ENCODE results near the gene RBM7. TPM values are rescaled to one million over a fixed set of nuclear protein-coding genes. Genes with fewer than 3 reads are reported as not detected.
A peak's percentile ranks its signal among the peaks of the same experiment; 100 is the strongest.

RBM7 gene
- total RNA-seq: 39.4 and 39.6 TPM in 2 replicates

- Mint-ChIP-seq H3K4me3 (ENCODE audit: low read depth) (peak within 1 kb of the TSS; percentile 92), H3K9me3 (no peaks in the 10 kb centered on the region), H3K4me1 (ENCODE audit: low read depth) (peaks cover 37% of the 10 kb centered on the region), H3K36me3 (ENCODE audit: low read depth) (peaks cover 55% of the 10 kb centered on the region), H3K27me3 (ENCODE audit: low read depth) (no peaks in the 10 kb centered on the region), H3K27ac (peak within 1 kb of the TSS; percentile 97)
- intact Hi-C loops (cut with micrococcal nuclease): loop anchor here (1.0 to 10.0 kb wide), 5 partner anchors 16 to 525 kb away; partner anchors contain the start of gene USP28
- peak; percentile 97 for DNase-seq (ENCODE audit: low spot score)
These were observed at the start of gene RBM7, which contains the start of gene C11orf71 for GRCh38 chr11:114400216-114400914. TSS of gene RBM7 (plus strand) at chr11:114400666. CDS start at chr11:114400672, 6 bp downstream. TSS of gene C11orf71 (minus strand) at chr11:114400511. CDS start at chr11:114400331, 180 bp downstream.

GRCh38 chr11:114353443-114353842 is 47.0 kb upstream of the RBM7 start:
- no peaks in the 10 kb centered on the region for H3K4me1 Mint-ChIP-seq (ENCODE audit: low read depth)
- no peak overlapping the region for H3K4me3 Mint-ChIP-seq (ENCODE audit: low read depth)
- intact Hi-C loops (cut with micrococcal nuclease): no loop called here
- DNase-seq (ENCODE audit: low spot score): no peak
- H3K36me3 Mint-ChIP-seq (ENCODE audit: low read depth): no peaks in the 10 kb centered on the region
- peaks cover 5% of the 10 kb centered on the region for H3K27me3 Mint-ChIP-seq (ENCODE audit: low read depth)
- H3K9me3 Mint-ChIP-seq: no peaks in the 10 kb centered on the region
- no peak overlapping the region for H3K27ac Mint-ChIP-seq

- Mint-ChIP-seq H3K27me3 (ENCODE audit: low read depth) (peaks cover 5% of the 10 kb centered on the region), H3K36me3 (ENCODE audit: low read depth) (no peaks in the 10 kb centered on the region), H3K27ac (no peak overlapping the region), H3K4me1 (ENCODE audit: low read depth) (no peaks in the 10 kb centered on the region), H3K9me3 (no peaks in the 10 kb centered on the region), H3K4me3 (ENCODE audit: low read depth) (no peak overlapping the region)
- no peak for DNase-seq (ENCODE audit: low spot score)
- intact Hi-C loops (cut with micrococcal nuclease): no loop called here
These were observed 46.4 kb upstream of the RBM7 start for GRCh38 chr11:114354076-114354475.

- Mint-ChIP-seq H3K4me3 (ENCODE audit: low read depth) (no peak overlapping the region), H3K27ac (no peak overlapping the region), H3K27me3 (ENCODE audit: low read depth) (peaks cover 14% of the 10 kb centered on the region), H3K9me3 (no peaks in the 10 kb centered on the region), H3K36me3 (ENCODE audit: low read depth) (no peaks in the 10 kb centered on the region), H3K4me1 (ENCODE audit: low read depth) (no peaks in the 10 kb centered on the region)
- intact Hi-C loops (cut with micrococcal nuclease): no loop called here
- no peak for DNase-seq (ENCODE audit: low spot score)
These were observed 41.8 kb upstream of the RBM7 start for GRCh38 chr11:114358716-114359115.

GRCh38 chr11:114359342-114359741 is 41.1 kb upstream of the RBM7 start:
- no peak for DNase-seq (ENCODE audit: low spot score)
- Mint-ChIP-seq H3K36me3 (ENCODE audit: low read depth) (no peaks in the 10 kb centered on the region), H3K27me3 (ENCODE audit: low read depth) (peaks cover 18% of the 10 kb centered on the region), H3K9me3 (no peaks in the 10 kb centered on the region), H3K27ac (no peak overlapping the region), H3K4me3 (ENCODE audit: low read depth) (no peak overlapping the region), H3K4me1 (ENCODE audit: low read depth) (no peaks in the 10 kb centered on the region)
- intact Hi-C loops (cut with micrococcal nuclease): no loop called here

GRCh38 chr11:114362326-114362725 is 38.1 kb upstream of the RBM7 start:
- no peaks in the 10 kb centered on the region for H3K9me3 Mint-ChIP-seq

GRCh38 chr11:114362958-114363357 is 37.5 kb upstream of the RBM7 start:
- DNase-seq (ENCODE audit: low spot score): no peak
- no peaks in the 10 kb centered on the region for H3K4me1 Mint-ChIP-seq (ENCODE audit: low read depth)
- peaks cover 13% of the 10 kb centered on the region for H3K27me3 Mint-ChIP-seq (ENCODE audit: low read depth)
- no peak overlapping the region for H3K4me3 Mint-ChIP-seq (ENCODE audit: low read depth)
- H3K27ac Mint-ChIP-seq: no peak overlapping the region
- no peaks in the 10 kb centered on the region for H3K9me3 Mint-ChIP-seq
- H3K36me3 Mint-ChIP-seq (ENCODE audit: low read depth): no peaks in the 10 kb centered on the region
- intact Hi-C loops (cut with micrococcal nuclease): no loop called here

More at GRCh38 chr11:114362326-114362725, 38.1 kb upstream of the RBM7 start:
- Mint-ChIP-seq H3K36me3 (ENCODE audit: low read depth) (no peaks in the 10 kb centered on the region), H3K4me3 (ENCODE audit: low read depth) (no peak overlapping the region), H3K4me1 (ENCODE audit: low read depth) (no peaks in the 10 kb centered on the region), H3K27me3 (ENCODE audit: low read depth) (peaks cover 16% of the 10 kb centered on the region), H3K27ac (no peak overlapping the region)
- DNase-seq (ENCODE audit: low spot score): no peak
- intact Hi-C loops (cut with micrococcal nuclease): no loop called here

GRCh38 chr11:114366331-114367243 is 33.9 kb upstream of the RBM7 start:
- intact Hi-C loops (cut with micrococcal nuclease): no loop called here
- no peaks in the 10 kb centered on the region for H3K36me3 Mint-ChIP-seq (ENCODE audit: low read depth)
- no peaks in the 10 kb centered on the region for H3K9me3 Mint-ChIP-seq
- peaks cover 12% of the 10 kb centered on the region for H3K27me3 Mint-ChIP-seq (ENCODE audit: low read depth)
- DNase-seq (ENCODE audit: low spot score): no peak
- H3K4me3 Mint-ChIP-seq (ENCODE audit: low read depth): no peak overlapping the region
- H3K27ac Mint-ChIP-seq: no peak overlapping the region
- H3K4me1 Mint-ChIP-seq (ENCODE audit: low read depth): no peaks in the 10 kb centered on the region

GRCh38 chr11:114367244-114367957 is 33.1 kb upstream of the RBM7 start:
- no peak overlapping the region for H3K4me3 Mint-ChIP-seq (ENCODE audit: low read depth)
- no peak overlapping the region for H3K27ac Mint-ChIP-seq
- H3K9me3 Mint-ChIP-seq: no peaks in the 10 kb centered on the region
- no peaks in the 10 kb centered on the region for H3K36me3 Mint-ChIP-seq (ENCODE audit: low read depth)
- intact Hi-C loops (cut with micrococcal nuclease): no loop called here
- DNase-seq (ENCODE audit: low spot score): no peak
- H3K4me1 Mint-ChIP-seq (ENCODE audit: low read depth): no peaks in the 10 kb centered on the region
- H3K27me3 Mint-ChIP-seq (ENCODE audit: low read depth): peaks cover 18% of the 10 kb centered on the region

GRCh38 chr11:114368918-114369680 is 31.4 kb upstream of the RBM7 start:
- H3K27me3 Mint-ChIP-seq (ENCODE audit: low read depth): peaks cover 12% of the 10 kb centered on the region
- H3K36me3 Mint-ChIP-seq (ENCODE audit: low read depth): no peaks in the 10 kb centered on the region
- H3K27ac Mint-ChIP-seq: no peak overlapping the region
- intact Hi-C loops (cut with micrococcal nuclease): no loop called here
- no peaks in the 10 kb centered on the region for H3K4me1 Mint-ChIP-seq (ENCODE audit: low read depth)
- no peak overlapping the region for H3K4me3 Mint-ChIP-seq (ENCODE audit: low read depth)
- no peak for DNase-seq (ENCODE audit: low spot score)
- H3K9me3 Mint-ChIP-seq: no peaks in the 10 kb centered on the region

- H3K27me3 Mint-ChIP-seq (ENCODE audit: low read depth): peaks cover 21% of the 10 kb centered on the region
- no peaks in the 10 kb centered on the region for H3K4me1 Mint-ChIP-seq (ENCODE audit: low read depth)
- intact Hi-C loops (cut with micrococcal nuclease): no loop called here
- H3K9me3 Mint-ChIP-seq: no peaks in the 10 kb centered on the region
- H3K27ac Mint-ChIP-seq: no peak overlapping the region
- H3K4me3 Mint-ChIP-seq (ENCODE audit: low read depth): no peak overlapping the region
- H3K36me3 Mint-ChIP-seq (ENCODE audit: low read depth): no peaks in the 10 kb centered on the region
- no peak for DNase-seq (ENCODE audit: low spot score)
These were observed 25.4 kb upstream of the RBM7 start for GRCh38 chr11:114375052-114375451.

Measured in activated T-helper 2 cell treated with anti-CD3 and anti-CD28 coated beads, Interferon-gamma antibody, Interleukin-2, Interleukin-4, amounts not matched to agents 10 μg/mL and 5 μg/mL and 100 μg/mL, durations not matched to agents 14 hours and 24 hours and 36 hours (primary cell).